Prostate gland (tissue), 2 donors: ENCODE measurements around the gene RNF121. TPM values are rescaled to one million over a fixed set of nuclear protein-coding genes. Genes with fewer than 3 reads are reported as not detected.

Source experiments
- DNase-seq: peaks from one replicate; pipeline ENCODE4 v3.0.0-alpha.2; 2019; ENCODE audit warnings: low spot score
- H3K27ac ChIP-seq, 2 donors: fragments of 200-600 bp; sonication (generic); 2 replicates each; pipeline ENCODE4 v1.5.1; 2017 to 2019
- H3K27me3 ChIP-seq: fragments of 200-600 bp; sonication (generic); replicated peaks from 2 replicates; pipeline ENCODE4 v1.5.1; 2019; ENCODE audit not compliant: insufficient read depth
- H3K36me3 ChIP-seq, 2 donors: fragments of 200-600 bp; sonication (generic); 1 replicate in 1 of 2; 2 replicates in 1 of 2; pipeline versions ENCODE4 v1.5.1 to v1.8.1; 2017 to 2019
- H3K4me1 ChIP-seq: fragments of 200-600 bp; sonication (generic); replicated peaks from 2 replicates; pipeline ENCODE4 v1.5.1; 2019
- H3K4me3 ChIP-seq, 2 donors: fragments of 200-600 bp; sonication (generic); 2 replicates each; pipeline ENCODE4 v1.5.1; 2017 to 2019
- H3K9me3 ChIP-seq: fragments of 200-600 bp; sonication (generic); 2 replicates; pipeline ENCODE4 v1.5.1; 2017
- CTCF ChIP-seq, 4 experiments: fragments of 200-600 bp in 2 of 4; fragments of 450-650 bp in 2 of 4; sonication (generic) in 2 of 4; IDR thresholded peaks; 1 replicate in 3 of 4; 2 replicates in 1 of 4; pipeline ENCODE4 v1.5.1; 2016 to 2019; ENCODE audit warnings: antibody characterized with exemption in 4 of 4, mild to moderate bottlenecking in 2 of 4, moderate library complexity in 2 of 4
- POLR2A ChIP-seq: fragments of 450-650 bp; IDR thresholded peaks from one replicate; pipeline ENCODE4 v1.6.1; 2016; ENCODE audit warnings: antibody characterized with exemption, mild to moderate bottlenecking
- POLR2AphosphoS5 ChIP-seq: sonication (generic); formaldehyde crosslinking; IDR thresholded peaks from one replicate; pipeline ENCODE4 v1.6.1; 2017; ENCODE audit warnings: antibody characterized with exemption
- WGBS: methylation state at CpG from one replicate; pipeline ENCODE4 v1.1.5; 2018; 5-methylcytosine and 5-hydroxymethylcytosine counted together
- intact Hi-C: fragments of 100-400 bp; cut with DNase I; formaldehyde crosslinking; loops from one replicate; pipeline ENCODE4 v1.14.2; 2022
- total RNA-seq, 2 donors: library from RNA; depleted of rRNA; stranded (reverse); fragments of >200 nt; gene quantifications; one replicate each; pipeline ENCODE4 v1.1.0, GENCODE V29; 2016

Gene RNF121
- total RNA-seq, 2 donors from 2014 or later, result 32.4 to 48.0 TPM

GRCh38 chr11:71990701-71991100 is 61.9 kb downstream of the RNF121 start:
- H3K36me3 ChIP-seq, result no peaks in the 10 kb centered on the region
- H3K27me3 ChIP-seq, result no peaks in the 10 kb centered on the region
- H3K4me1 ChIP-seq, result no peaks in the 10 kb centered on the region
- H3K9me3 ChIP-seq, result no peaks in the 10 kb centered on the region
- DNase-seq, result no peak
- intact Hi-C loops, result no loop called here
- no peak overlapping the region for H3K4me3 ChIP-seq
- TF ChIP-seq POLR2AphosphoS5 (no peak), POLR2A (no peak), CTCF (IDR thresholded peaks at IDR 0.05) (no peak)
- WGBS, result 54% methylated on average over 3 of the region's 3 CpGs
- H3K27ac ChIP-seq, result no peak overlapping the region

GRCh38 chr11:71991494-71991893 is 62.6 kb downstream of the RNF121 start:
- Histone ChIP-seq H3K27ac (no peak overlapping the region), H3K36me3 (no peaks in the 10 kb centered on the region), H3K9me3 (no peaks in the 10 kb centered on the region), H3K27me3 (no peaks in the 10 kb centered on the region), H3K4me1 (no peaks in the 10 kb centered on the region), H3K4me3 (no peak overlapping the region)
- no peak for DNase-seq
- WGBS, result 86% methylated on average over 3 of the region's 3 CpGs
- TF ChIP-seq CTCF (IDR thresholded peaks at IDR 0.05), result no peak
- no peak for TF ChIP-seq POLR2A
- no peak for TF ChIP-seq POLR2AphosphoS5
- intact Hi-C loops, result no loop called here

- 77% methylated on average over 3 of the region's 3 CpGs for WGBS
- no peak for DNase-seq
- H3K27ac ChIP-seq, result no peak overlapping the region
- H3K27me3 ChIP-seq, result no peaks in the 10 kb centered on the region
- no peaks in the 10 kb centered on the region for H3K4me1 ChIP-seq
- H3K36me3 ChIP-seq, result no peaks in the 10 kb centered on the region
- intact Hi-C loops, result no loop called here
- TF ChIP-seq POLR2A (no peak), CTCF (IDR thresholded peaks at IDR 0.05) (no peak), POLR2AphosphoS5 (no peak)
- H3K4me3 ChIP-seq, result no peak overlapping the region
- no peaks in the 10 kb centered on the region for H3K9me3 ChIP-seq
Measured at GRCh38 chr11:71992136-71992730, 63.4 kb downstream of the RNF121 start.

GRCh38 chr11:71994786-71995185 is 65.9 kb downstream of the RNF121 start:
- TF ChIP-seq POLR2A (no peak), CTCF (IDR thresholded peaks at IDR 0.05) (no peak), POLR2AphosphoS5 (no peak)
- WGBS, result 79% methylated on average over 3 of the region's 3 CpGs
- intact Hi-C loops, result no loop called here
- H3K4me1 ChIP-seq, result no peaks in the 10 kb centered on the region
- H3K4me3 ChIP-seq, result no peak overlapping the region
- H3K9me3 ChIP-seq, result no peaks in the 10 kb centered on the region
- DNase-seq, result no peak
- H3K36me3 ChIP-seq, result no peaks in the 10 kb centered on the region
- no peaks in the 10 kb centered on the region for H3K27me3 ChIP-seq
- no peak overlapping the region for H3K27ac ChIP-seq

- Histone ChIP-seq H3K36me3 (no peaks in the 10 kb centered on the region), H3K27me3 (no peaks in the 10 kb centered on the region), H3K4me1 (peaks cover 3% of the 10 kb centered on the region), H3K27ac (no peak overlapping the region), H3K4me3 (no peak overlapping the region), H3K9me3 (no peaks in the 10 kb centered on the region)
- intact Hi-C loops, result no loop called here
- DNase-seq, result no peak
- no peak for TF ChIP-seq POLR2A
- TF ChIP-seq POLR2AphosphoS5, result no peak
- TF ChIP-seq CTCF (IDR thresholded peaks at IDR 0.05), result no peak
- WGBS, result 87% methylated on average over 3 of the region's 3 CpGs
Measured at GRCh38 chr11:71995726-71996291, 67.0 kb downstream of the RNF121 start.
